ENCODE measurements around the gene CNNM1. TPM values are rescaled to one million over a fixed set of nuclear protein-coding genes. Genes with fewer than 3 reads are reported as not detected.

Gene CNNM1
- polyA plus RNA-seq, 12 donors = 0.01 to 0.33 (median 0.05) TPM; not detected in 3

- DNase-seq = no peak
Observed at GRCh38 chr10:99337311-99337811, 8.2 kb downstream of the CNNM1 start.

- no peak for DNase-seq
Observed at GRCh38 chr10:99337901-99338300, 8.7 kb downstream of the CNNM1 start.

GRCh38 chr10:99339077-99339476 lies 9.9 kb downstream of the CNNM1 start:
- DNase-seq = no peak

GRCh38 chr10:99339563-99340047 lies 10.4 kb downstream of the CNNM1 start:
- DNase-seq = no peak

- no peak for DNase-seq
Observed at GRCh38 chr10:99340650-99341049, 11.5 kb downstream of the CNNM1 start.

GRCh38 chr10:99341248-99341647 lies 12.1 kb downstream of the CNNM1 start:
- DNase-seq = no peak

- no peak for DNase-seq
Observed at GRCh38 chr10:99341860-99342490, 12.8 kb downstream of the CNNM1 start.

- DNase-seq = no peak
Observed at GRCh38 chr10:99343262-99343661, 14.1 kb downstream of the CNNM1 start.

GRCh38 chr10:99344715-99345114 lies 15.6 kb downstream of the CNNM1 start:
- no peak for DNase-seq

GRCh38 chr10:99345350-99345749 lies 16.2 kb downstream of the CNNM1 start:
- DNase-seq = no peak

GRCh38 chr10:99346247-99346646 lies 17.1 kb downstream of the CNNM1 start:
- no peak for DNase-seq

GRCh38 chr10:99347672-99348071 lies 18.5 kb downstream of the CNNM1 start:
- DNase-seq = no peak

GRCh38 chr10:99353182-99353581 lies 24.0 kb downstream of the CNNM1 start:
- no peak for DNase-seq

- no peak for DNase-seq
Observed at GRCh38 chr10:99357691-99358090, 28.5 kb downstream of the CNNM1 start.

GRCh38 chr10:99358101-99358500 lies 28.9 kb downstream of the CNNM1 start:
- DNase-seq = no peak

GRCh38 chr10:99360934-99361333 lies 31.8 kb downstream of the CNNM1 start:
- DNase-seq = no peak

GRCh38 chr10:99364125-99364524 lies 35.0 kb downstream of the CNNM1 start:
- no peak for DNase-seq

- DNase-seq = no peak
Observed at GRCh38 chr10:99365311-99365710, 36.2 kb downstream of the CNNM1 start.

- no peak for DNase-seq
Observed at GRCh38 chr10:99365736-99366135, 36.6 kb downstream of the CNNM1 start.

- DNase-seq = no peak
Observed at GRCh38 chr10:99366666-99367065, 37.5 kb downstream of the CNNM1 start.

GRCh38 chr10:99368646-99369045 lies 39.5 kb downstream of the CNNM1 start:
- no peak for DNase-seq

GRCh38 chr10:99369126-99369525 lies 40.0 kb downstream of the CNNM1 start:
- DNase-seq = no peak

GRCh38 chr10:99369551-99369950 lies 40.4 kb downstream of the CNNM1 start:
- no peak for DNase-seq

- DNase-seq = no peak
Observed at GRCh38 chr10:99370993-99371392, 41.8 kb downstream of the CNNM1 start.

Data from muscle of arm (tissue), 12 donors.